ENCODE measurements around the gene TEKTIP1. TPM values are rescaled to one million over a fixed set of nuclear protein-coding genes. Genes with fewer than 3 reads are reported as not detected.
"Not testable (repeated sequence)": the region's sequence is repeated elsewhere in the genome, so short reads cannot be mapped to it uniquely, and the experiment has no call there.

The TEKTIP1 gene
- total RNA-seq, 1 experiment from 2014 or later: not detected

DNA sequence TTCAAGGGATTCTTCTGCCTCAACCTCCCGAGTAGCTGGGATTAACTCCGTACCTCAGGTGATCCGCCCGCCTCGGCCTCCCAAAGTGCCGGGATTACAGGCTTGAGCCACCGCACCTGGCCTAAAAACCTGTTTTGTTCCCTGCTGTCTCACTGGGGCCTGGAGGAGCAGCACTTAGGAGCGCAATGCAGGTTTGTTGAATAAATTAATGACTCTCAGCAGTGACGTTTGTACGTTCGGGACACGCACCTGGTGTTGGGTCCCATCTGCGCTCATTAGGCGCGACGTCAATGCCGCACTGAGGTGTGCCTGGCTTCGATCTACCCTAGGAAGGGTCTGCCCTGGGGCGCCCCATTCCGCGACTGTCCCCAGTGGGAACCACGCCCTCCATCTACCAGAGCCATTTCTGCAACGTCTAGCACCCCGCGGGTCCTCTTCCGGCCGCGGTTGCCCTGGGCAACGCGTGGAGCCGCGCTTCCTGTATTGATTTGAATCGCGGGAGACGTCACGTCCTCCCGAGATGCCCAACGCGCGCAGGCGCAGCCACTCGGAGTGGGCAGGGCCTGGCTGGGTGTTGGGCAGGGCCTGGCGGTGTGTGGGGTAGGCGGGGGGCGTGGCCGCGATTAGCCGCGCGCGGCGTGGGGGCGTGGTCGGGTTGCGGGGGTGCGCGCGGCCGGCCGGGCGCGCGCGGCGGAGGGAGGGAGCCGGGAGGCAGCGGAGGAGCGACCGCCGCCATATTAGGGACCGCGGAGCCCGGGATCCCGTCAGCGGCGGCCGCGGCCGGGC, 33.2 kb upstream of the TEKTIP1 start, which contains the start of gene FZR1:
TSS of gene FZR1 (plus strand) at position 714 of the 786 bp plus-strand sequence. CDS start 16,679 bp downstream, outside the sequence.
- H3K9ac ChIP-seq (ENCODE audit: low read length): peak within 1 kb of the TSS; percentile 97
- DNase-seq: peak; percentile 100
- H3K27ac ChIP-seq (ENCODE audit: low read length): peak within 1 kb of the TSS; percentile 79
- no peaks in the 10 kb centered on the region for H3K27me3 ChIP-seq (ENCODE audit: low read length)
- H3K79me2 ChIP-seq (ENCODE audit: low read length): peaks cover 49% of the 10 kb centered on the region
- H2AFZ ChIP-seq (ENCODE audit: low read length): peak within 1 kb of the TSS; percentile 96
- no peaks in the 10 kb centered on the region for H3K36me3 ChIP-seq (ENCODE audit: insufficient read depth, low read length)
- peaks cover 19% of the 10 kb centered on the region for H3K4me1 ChIP-seq (ENCODE audit: low read length)
- peak within 1 kb of the TSS; percentile 89 for H3K4me2 ChIP-seq (ENCODE audit: low read depth, low read length, poor library complexity, severe bottlenecking)
- no peaks in the 10 kb centered on the region for H3K9me3 ChIP-seq (ENCODE audit: low read length)
- no peaks in the 10 kb centered on the region for H3K9me2 ChIP-seq (replicated peaks; ENCODE audit: insufficient read depth, low read length)
- H4K20me1 ChIP-seq (ENCODE audit: insufficient read depth, low read depth, low read length): peaks cover 11% of the 10 kb centered on the region; the same call in 1 of the 2 replicates
- H3K4me3 ChIP-seq (ENCODE audit: low read length): peak within 1 kb of the TSS; percentile 88

DNA sequence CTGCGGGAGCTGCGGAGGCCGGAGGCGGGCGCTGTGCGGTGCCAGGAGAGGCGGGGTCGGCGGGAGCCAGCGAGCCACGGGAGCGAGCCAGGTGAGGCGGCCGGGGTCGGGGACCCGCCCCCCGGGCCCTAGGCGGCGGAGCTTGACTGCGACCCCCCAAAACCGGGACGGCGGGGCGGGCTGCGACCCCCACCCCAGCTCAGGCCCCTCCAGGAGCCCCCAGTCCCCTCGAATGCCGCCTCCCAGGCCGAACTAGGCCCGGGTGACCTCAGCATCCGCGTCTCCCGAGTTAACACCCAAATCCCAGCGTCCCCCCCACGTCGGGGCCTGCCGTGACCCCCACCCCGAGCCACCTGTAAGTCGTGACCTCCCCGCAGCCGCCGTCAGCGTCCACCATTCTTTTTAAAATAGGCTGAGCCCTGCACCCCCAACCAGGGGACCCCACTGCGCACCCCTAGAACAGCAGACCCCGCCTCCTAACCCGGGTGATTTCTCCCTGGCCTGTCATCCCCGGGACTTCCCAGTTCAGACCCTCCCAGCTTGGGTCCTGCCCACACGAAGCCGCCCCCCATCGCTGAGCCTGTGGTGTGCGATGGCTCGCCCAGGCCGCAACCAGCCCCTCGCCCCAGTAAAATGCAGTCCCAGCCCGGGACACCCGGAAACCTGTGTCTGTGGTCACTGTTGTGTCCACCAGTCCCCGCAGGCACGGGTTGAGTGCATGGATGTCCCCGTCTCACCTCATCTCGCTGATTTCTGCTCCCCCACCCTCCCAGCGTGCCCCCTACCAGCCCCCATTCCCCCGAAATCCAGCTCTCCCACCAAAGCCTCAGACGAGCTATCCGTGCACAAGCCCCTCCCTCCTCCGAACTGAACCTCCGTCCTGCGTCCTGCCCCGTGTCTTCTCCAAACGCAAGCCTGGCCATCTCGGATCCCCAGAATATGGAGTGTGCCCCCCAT, 32.3 kb upstream of the TEKTIP1 start:
- H3K9ac ChIP-seq (ENCODE audit: low read length): peak overlapping the region; percentile 97
- H3K27me3 ChIP-seq (ENCODE audit: low read length): no peaks in the 10 kb centered on the region
- H3K4me1 ChIP-seq (ENCODE audit: low read length): peaks cover 19% of the 10 kb centered on the region
- no peaks in the 10 kb centered on the region for H3K36me3 ChIP-seq (ENCODE audit: insufficient read depth, low read length)
- no peaks in the 10 kb centered on the region for H3K9me2 ChIP-seq (replicated peaks; ENCODE audit: insufficient read depth, low read length)
- H3K27ac ChIP-seq (ENCODE audit: low read length): peak overlapping the region; percentile 57
- DNase-seq: peak; percentile 64
- peak overlapping the region; percentile 88 for H3K4me3 ChIP-seq (ENCODE audit: low read length)
- H3K9me3 ChIP-seq (ENCODE audit: low read length): no peaks in the 10 kb centered on the region
- H2AFZ ChIP-seq (ENCODE audit: low read length): no peak overlapping the region
- peaks cover 14% of the 10 kb centered on the region; the same call in 1 of the 2 replicates for H4K20me1 ChIP-seq (ENCODE audit: insufficient read depth, low read depth, low read length)
- peaks cover 58% of the 10 kb centered on the region for H3K79me2 ChIP-seq (ENCODE audit: low read length)
- peak overlapping the region; percentile 73 for H3K4me2 ChIP-seq (ENCODE audit: low read depth, low read length, poor library complexity, severe bottlenecking)

DNA sequence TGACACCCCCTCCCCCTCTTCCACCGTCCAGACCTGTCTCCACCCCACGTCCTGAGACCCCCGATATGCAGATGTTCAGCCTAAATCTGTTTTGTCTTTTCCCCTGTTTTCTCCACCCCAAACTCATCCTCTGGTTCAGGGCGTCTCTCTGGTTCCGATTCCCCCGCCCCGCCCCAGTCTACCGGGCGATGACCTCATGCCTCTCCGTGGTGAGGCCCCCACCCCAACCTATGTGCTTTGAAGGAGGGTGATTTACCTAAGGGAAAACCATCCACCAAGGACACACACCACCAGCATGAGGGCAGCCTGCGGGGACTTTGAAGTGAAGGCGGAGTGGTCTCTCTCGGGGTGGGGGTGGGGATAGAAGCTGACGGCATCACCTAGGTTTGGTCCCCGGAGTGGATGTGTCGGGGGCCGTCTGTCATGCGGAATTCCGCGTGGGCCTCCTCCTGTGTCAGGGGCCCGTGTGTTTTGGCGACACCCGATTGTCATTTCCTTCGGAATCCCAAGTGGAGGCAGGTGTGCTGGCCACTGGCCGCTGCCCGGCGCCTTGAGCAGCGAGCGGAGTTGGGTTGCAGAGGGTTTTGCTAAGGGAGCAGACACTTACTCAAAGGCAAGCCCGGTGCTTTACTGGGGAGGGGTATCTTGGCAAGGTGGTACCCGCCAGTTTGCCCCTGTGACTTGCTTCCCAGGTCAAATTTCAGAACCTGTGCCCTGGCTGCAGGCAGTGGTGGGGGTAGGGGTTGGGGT, 31.4 kb upstream of the TEKTIP1 start:
- Histone ChIP-seq H3K79me2 (ENCODE audit: low read length) (peaks cover 67% of the 10 kb centered on the region), H3K9ac (ENCODE audit: low read length) (peak overlapping the region; percentile 97), H3K4me3 (ENCODE audit: low read length) (peak overlapping the region; percentile 88), H3K27me3 (ENCODE audit: low read length) (no peaks in the 10 kb centered on the region), H3K4me1 (ENCODE audit: low read length) (peaks cover 19% of the 10 kb centered on the region), H4K20me1 (ENCODE audit: insufficient read depth, low read depth, low read length) (peaks cover 19% of the 10 kb centered on the region; the same call in 1 of the 2 replicates), H3K9me2 (replicated peaks; ENCODE audit: insufficient read depth, low read length) (no peaks in the 10 kb centered on the region), H3K4me2 (ENCODE audit: low read depth, low read length, poor library complexity, severe bottlenecking) (peak overlapping the region; percentile 73), H3K9me3 (ENCODE audit: low read length) (no peaks in the 10 kb centered on the region), H3K27ac (ENCODE audit: low read length) (no peak overlapping the region), H2AFZ (ENCODE audit: low read length) (no peak overlapping the region), H3K36me3 (ENCODE audit: insufficient read depth, low read length) (no peaks in the 10 kb centered on the region)
- DNase-seq: no peak

DNA sequence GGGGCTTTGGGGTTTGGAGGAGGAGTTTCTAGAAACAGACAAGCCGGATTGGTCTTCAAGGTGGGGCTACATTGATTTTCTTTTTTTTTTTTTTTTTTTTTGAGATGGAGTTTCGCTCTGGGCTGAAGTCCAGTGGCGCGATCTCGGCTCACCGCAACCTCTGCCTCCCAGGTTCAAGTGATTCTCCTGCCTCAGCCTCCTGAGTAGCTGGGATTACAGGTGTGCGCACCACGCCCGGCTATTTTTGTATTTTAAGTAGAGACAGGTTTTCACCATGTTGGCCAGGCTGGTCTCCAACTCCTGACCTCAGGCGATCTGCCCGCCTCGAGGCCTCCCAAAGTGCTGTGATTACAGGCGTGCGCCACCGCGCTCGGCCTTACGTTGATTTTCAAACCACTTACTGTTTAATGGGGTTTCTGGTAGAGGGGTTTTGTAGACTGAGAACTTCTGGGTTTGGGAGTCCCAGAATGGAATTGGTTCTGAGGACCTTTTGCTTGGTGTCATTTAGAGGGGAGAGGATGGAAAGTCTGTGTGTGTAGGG, 30.8 kb upstream of the TEKTIP1 start:
- Histone ChIP-seq H4K20me1 (ENCODE audit: insufficient read depth, low read depth, low read length) (peaks cover 19% of the 10 kb centered on the region; the same call in 1 of the 2 replicates), H3K4me1 (ENCODE audit: low read length) (peaks cover 19% of the 10 kb centered on the region), H3K79me2 (ENCODE audit: low read length) (peaks cover 73% of the 10 kb centered on the region)
- DNase-seq: peak; percentile 47
- not testable (repeated sequence) for H3K4me3 ChIP-seq (ENCODE audit: low read length); H3K36me3 ChIP-seq (ENCODE audit: insufficient read depth, low read length); H3K9me2 ChIP-seq (replicated peaks; ENCODE audit: insufficient read depth, low read length); H3K9ac ChIP-seq (ENCODE audit: low read length); H3K27me3 ChIP-seq (ENCODE audit: low read length); H2AFZ ChIP-seq (ENCODE audit: low read length); H3K4me2 ChIP-seq (ENCODE audit: low read depth, low read length, poor library complexity, severe bottlenecking); H3K27ac ChIP-seq (ENCODE audit: low read length); H3K9me3 ChIP-seq (ENCODE audit: low read length)

DNA sequence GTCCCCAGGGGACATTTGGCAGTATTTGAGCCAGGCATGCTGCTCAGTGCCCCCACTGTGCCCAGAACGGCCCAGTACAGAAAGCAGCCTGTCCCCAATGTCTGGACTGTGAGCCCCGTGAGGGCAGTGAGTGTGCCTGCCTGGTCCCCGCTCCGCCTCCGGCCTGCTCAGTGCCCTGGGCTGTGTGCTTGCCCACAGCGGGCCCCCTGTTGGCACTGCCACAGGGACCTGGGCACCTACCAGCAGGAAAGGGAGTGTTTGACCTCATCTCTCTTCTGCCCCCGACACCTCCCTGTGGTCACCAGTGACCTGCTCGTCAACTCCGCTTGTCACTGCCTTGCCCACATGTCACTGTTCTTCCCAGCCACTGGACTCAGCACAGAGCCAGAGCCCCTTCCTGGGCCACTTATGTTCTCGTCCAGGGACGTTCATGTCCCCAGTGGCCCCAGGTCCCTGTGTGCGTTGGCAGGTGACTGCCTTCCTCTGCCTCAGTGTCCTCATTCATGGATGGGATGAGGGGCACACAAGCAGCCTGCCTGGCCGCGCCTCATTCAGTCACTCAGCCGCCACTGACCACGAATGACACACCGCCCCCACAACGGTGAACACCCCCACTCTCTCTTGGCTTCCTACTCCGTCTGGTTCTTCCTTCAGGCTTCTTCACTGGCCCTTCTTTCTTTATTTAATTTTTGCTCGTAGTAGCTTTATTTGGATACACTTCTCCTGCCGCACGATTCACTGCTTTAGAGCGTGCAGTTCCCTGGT, 30.0 kb upstream of the TEKTIP1 start:
- Histone ChIP-seq H3K9me3 (ENCODE audit: low read length) (no peaks in the 10 kb centered on the region), H3K4me2 (ENCODE audit: low read depth, low read length, poor library complexity, severe bottlenecking) (no peak overlapping the region), H3K4me1 (ENCODE audit: low read length) (peaks cover 19% of the 10 kb centered on the region), H3K4me3 (ENCODE audit: low read length) (no peak overlapping the region), H3K36me3 (ENCODE audit: insufficient read depth, low read length) (no peaks in the 10 kb centered on the region), H3K79me2 (ENCODE audit: low read length) (peaks cover 81% of the 10 kb centered on the region), H3K9me2 (replicated peaks; ENCODE audit: insufficient read depth, low read length) (no peaks in the 10 kb centered on the region), H3K27me3 (ENCODE audit: low read length) (no peaks in the 10 kb centered on the region), H3K9ac (ENCODE audit: low read length) (no peak overlapping the region), H3K27ac (ENCODE audit: low read length) (no peak overlapping the region), H2AFZ (ENCODE audit: low read length) (no peak overlapping the region), H4K20me1 (ENCODE audit: insufficient read depth, low read depth, low read length) (peaks cover 19% of the 10 kb centered on the region; the same call in 1 of the 2 replicates)
- no peak for DNase-seq

DNA sequence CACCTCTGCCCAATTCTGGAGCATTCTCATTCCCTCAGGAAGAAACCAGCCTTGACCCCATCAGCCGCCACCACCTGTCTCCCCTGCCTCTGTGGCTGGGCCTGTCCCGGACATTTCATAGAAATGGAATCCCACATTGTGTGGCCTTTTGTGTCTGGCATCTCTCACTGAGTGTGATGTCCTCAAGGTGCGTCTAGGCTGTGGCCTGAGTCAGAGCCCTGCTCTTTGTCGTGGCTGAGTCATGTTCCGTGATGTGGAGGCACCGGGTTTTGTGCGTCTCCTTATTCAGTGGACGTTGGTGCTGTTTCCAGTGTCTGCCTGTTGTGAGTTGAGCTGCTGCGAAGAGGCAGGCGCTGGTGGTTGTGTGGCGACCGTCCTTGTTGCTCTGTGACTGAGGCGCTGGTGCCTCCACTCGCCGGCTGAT, 29.4 kb upstream of the TEKTIP1 start:
- DNase-seq: no peak
- Histone ChIP-seq H4K20me1 (ENCODE audit: insufficient read depth, low read depth, low read length) (peaks cover 19% of the 10 kb centered on the region; the same call in 1 of the 2 replicates), H3K79me2 (ENCODE audit: low read length) (peaks cover 87% of the 10 kb centered on the region), H3K9me3 (ENCODE audit: low read length) (no peaks in the 10 kb centered on the region), H3K9me2 (replicated peaks; ENCODE audit: insufficient read depth, low read length) (no peaks in the 10 kb centered on the region), H3K27me3 (ENCODE audit: low read length) (no peaks in the 10 kb centered on the region), H3K4me3 (ENCODE audit: low read length) (no peak overlapping the region), H3K4me2 (ENCODE audit: low read depth, low read length, poor library complexity, severe bottlenecking) (no peak overlapping the region), H3K27ac (ENCODE audit: low read length) (no peak overlapping the region), H3K4me1 (ENCODE audit: low read length) (peaks cover 19% of the 10 kb centered on the region), H3K9ac (ENCODE audit: low read length) (no peak overlapping the region), H2AFZ (ENCODE audit: low read length) (no peak overlapping the region), H3K36me3 (ENCODE audit: insufficient read depth, low read length) (no peaks in the 10 kb centered on the region)

DNA sequence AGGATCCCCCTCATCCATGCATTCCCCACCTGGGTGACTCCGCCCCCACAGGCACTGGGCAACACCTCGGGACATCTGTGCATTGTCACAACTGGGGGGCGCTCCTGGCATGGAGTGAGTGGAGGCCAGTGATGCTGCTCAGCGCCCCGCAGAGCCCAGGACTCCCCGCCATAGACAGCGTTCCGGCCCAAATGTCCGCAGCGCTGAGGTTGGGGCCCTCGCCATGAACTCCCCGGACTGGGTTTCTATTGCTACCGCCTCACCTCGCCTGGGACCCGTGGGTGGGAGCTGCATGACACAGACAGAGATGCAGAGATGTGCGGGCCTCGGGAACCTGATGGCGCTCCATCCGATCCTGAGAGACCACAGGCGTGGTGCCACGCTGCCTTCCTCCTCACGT, 28.2 kb upstream of the TEKTIP1 start:
- no peak overlapping the region for H3K4me3 ChIP-seq (ENCODE audit: low read length)
- DNase-seq: no peak
- H3K36me3 ChIP-seq (ENCODE audit: insufficient read depth, low read length): no peaks in the 10 kb centered on the region
- no peak overlapping the region for H3K4me2 ChIP-seq (ENCODE audit: low read depth, low read length, poor library complexity, severe bottlenecking)
- H3K9me2 ChIP-seq (replicated peaks; ENCODE audit: insufficient read depth, low read length): no peaks in the 10 kb centered on the region
- no peak overlapping the region for H3K27ac ChIP-seq (ENCODE audit: low read length)
- no peak overlapping the region for H2AFZ ChIP-seq (ENCODE audit: low read length)
- H3K9me3 ChIP-seq (ENCODE audit: low read length): no peaks in the 10 kb centered on the region
- peaks cover 93% of the 10 kb centered on the region for H3K79me2 ChIP-seq (ENCODE audit: low read length)
- H3K9ac ChIP-seq (ENCODE audit: low read length): no peak overlapping the region
- peaks cover 25% of the 10 kb centered on the region; the same call in 1 of the 2 replicates for H4K20me1 ChIP-seq (ENCODE audit: insufficient read depth, low read depth, low read length)
- no peaks in the 10 kb centered on the region for H3K27me3 ChIP-seq (ENCODE audit: low read length)
- H3K4me1 ChIP-seq (ENCODE audit: low read length): peaks cover 10% of the 10 kb centered on the region

All from Karpas-422 (cell line).